ENCODE measurements around the gene SRP68. TPM values are rescaled to one million over a fixed set of nuclear protein-coding genes. Genes with fewer than 3 reads are reported as not detected.

The SRP68 gene
- total and polyA plus RNA-seq, 2 of the 8 experiments (the other 6 are each of a cell fraction or from before 2014, with no cell fraction given): 57.7 to 83.5 TPM

DNA sequence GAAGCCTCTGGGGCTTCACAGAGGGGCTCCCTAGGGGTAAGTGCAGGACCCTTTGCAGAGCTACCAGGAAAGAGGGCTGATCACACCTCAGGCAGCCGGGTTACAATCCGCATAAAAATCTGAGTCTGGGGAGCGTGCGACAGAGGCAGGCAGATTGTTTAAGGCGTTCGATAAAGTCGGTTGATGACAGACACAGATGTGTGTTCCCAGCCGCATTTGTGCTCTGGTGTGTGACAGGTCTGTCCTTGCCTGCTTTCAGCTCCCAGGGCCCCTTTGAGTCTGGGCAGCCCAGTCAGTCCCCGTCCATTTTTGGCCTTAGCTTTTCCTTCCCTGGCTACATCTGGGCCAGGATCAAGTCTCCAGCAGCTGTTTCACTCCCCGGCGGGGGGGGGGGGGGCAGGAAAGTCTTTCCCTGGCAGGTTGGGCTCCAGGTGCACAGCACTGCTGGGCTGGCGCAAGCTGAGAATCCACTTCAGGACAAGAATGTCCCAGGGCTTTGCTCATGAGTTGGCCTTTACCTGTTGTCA lies 5.3 kb upstream of the SRP68 start:
- Histone ChIP-seq H3K23ac (ENCODE audit: insufficient read length) (no peak overlapping the region), H3K4me3 (ENCODE audit: extremely low read depth in 1 of 4, insufficient read depth in 2 of 4, low read depth in 3 of 4, low read length in 4 of 4) (no peak overlapping the region; a peak in 1 of 8 replicates), H4K20me1 (replicated peaks in 1 of 2; ENCODE audit: control insufficient read depth in 1 of 2, insufficient read depth in 2 of 2, low read length in 2 of 2) (peaks cover 2 to 15% of the 10 kb centered on the region in 2 experiments), H2AFZ (ENCODE audit: low read length) (no peak overlapping the region), H3K18ac (ENCODE audit: extremely low read depth, low read length) (no peak overlapping the region; the same call in 1 of the 2 replicates), H2BK5ac (ENCODE audit: low read depth, low read length) (no peak overlapping the region), H3K79me2 (ENCODE audit: control insufficient read depth in 1 of 2, insufficient read depth in 2 of 2, low read length in 2 of 2) (no peaks in the 10 kb centered on the region), H3K4ac (replicated peaks; ENCODE audit: insufficient read length, low read depth, low read length) (no peak overlapping the region), H3K4me2 (ENCODE audit: insufficient read depth in 1 of 2, low read depth in 2 of 2, low read length in 2 of 2) (peak overlapping the region; percentile 77 to 79; a peak in 2 of 4 replicates), H3K9ac (replicated peaks in 1 of 4; ENCODE audit: extremely low read depth in 1 of 4, low read depth in 3 of 4, low read length in 3 of 4) (no peak overlapping the region), H3K36me3 (ENCODE audit: control insufficient read depth in 2 of 4, insufficient read depth in 4 of 4, low read length in 3 of 4) (no peaks in the 10 kb centered on the region; a peak in 2 of 8 replicates), H3K79me1 (ENCODE audit: low read depth, low read length) (no peaks in the 10 kb centered on the region), H2AK5ac (ENCODE audit: low read depth, low read length) (no peak overlapping the region), H3K56ac (replicated peaks; ENCODE audit: insufficient read length, low read depth, low read length) (no peak overlapping the region), H4K91ac (replicated peaks; ENCODE audit: insufficient read length, low read length) (no peak overlapping the region), H2BK120ac (replicated peaks; ENCODE audit: low read depth, low read length) (no peak overlapping the region), H3K23me2 (ENCODE audit: low read depth, low read length) (peaks cover 23% of the 10 kb centered on the region), H2BK12ac (ENCODE audit: low read depth, low read length) (no peak overlapping the region), H3K14ac (ENCODE audit: insufficient read length) (no peak overlapping the region), H4K5ac (ENCODE audit: insufficient read length, low read depth, low read length) (no peak overlapping the region), H3K27me3 (replicated peaks in 1 of 4; ENCODE audit: control insufficient read depth in 3 of 4, extremely low read depth in 1 of 4, insufficient read depth in 3 of 4, low read length in 3 of 4) (peaks cover 54 to 72% (median 68%) of the 10 kb centered on the region in 4 experiments), H2BK20ac (ENCODE audit: low read length) (no peak overlapping the region), H3K9me3 (ENCODE audit: insufficient read depth in 2 of 2, low read depth in 1 of 2, low read length in 1 of 2) (no peaks in the 10 kb centered on the region), H2BK15ac (ENCODE audit: low read length) (no peak overlapping the region), H3K27ac (ENCODE audit: low read depth, low read length) (no peak overlapping the region), H3K4me1 (replicated peaks in 1 of 4; ENCODE audit: control insufficient read depth in 3 of 4, insufficient read depth in 4 of 4, low read length in 3 of 4) (peaks cover 0 to 48% (median 41%) of the 10 kb centered on the region in 4 experiments; a peak in 6 of 7 replicates), H4K8ac (ENCODE audit: extremely low read depth, insufficient read depth, low read length) (no peak overlapping the region; the same call in 1 of the 2 replicates)
- no peak for FAIRE-seq
- TF ChIP-seq TCF12 (IDR thresholded peaks at IDR 0.05; ENCODE audit: low read depth, low read length) (no peak), POLR2A (IDR thresholded peaks at IDR 0.05; ENCODE audit: control extremely low read depth in 1 of 2, low read depth in 2 of 2, low read length in 2 of 2) (peak in 1 of 2 experiments; percentile 40; a peak in 1 of 3 replicates), RXRA (IDR thresholded peaks at IDR 0.05; ENCODE audit: insufficient read depth, low read depth, low read length) (no peak)
- WGBS, 2 experiments (ENCODE audit: extremely low coverage in 1 of 2, insufficient coverage in 1 of 2, insufficient read length in 1 of 2, insufficient replicate concordance in 2 of 2, low coverage in 1 of 2, low lambda C conversion rate in 2 of 2, missing lambda C conversion rate in 1 of 2): 67% methylated on average over 10 of the region's 12 CpGs; no CpG with 5 or more reads in 1 of the 2 experiments
- ChIA-PET CTCF (ENCODE audit: partially characterized antibody) (interaction anchor here (0.7 to 7.6 kb wide), 6 partner anchors 10 to 364 kb away, joined by 3 to 36 read pairs (median 4); no protein-coding TSS in a partner anchor), POLR2A (ENCODE audit: partially characterized antibody) (interaction anchor here (0.7 to 4.0 kb wide), 9 partner anchors 9 to 163 kb away, joined by 3 to 28 read pairs (median 3); partner anchors contain the start of gene EXOC7)
- no peak for DNase-seq (ENCODE audit: low read depth in 1 of 2, low spot score in 2 of 2)

Measured in H1 (cell line).